ENCODE data around the gene CLIP3. TPM values are rescaled to one million over a fixed set of nuclear protein-coding genes. Genes with fewer than 3 reads are reported as not detected.

Gene CLIP3
- total and polyA plus RNA-seq, 2 donors (not counting 1 experiment from before 2014, with no cell fraction given): 0.42 to 1.3 TPM

GRCh38 chr19:36026091-36026876 is 6.4 kb downstream of the CLIP3 start:
- H3K27ac Mint-ChIP-seq: no peak overlapping the region
- CTCF ChIA-PET: interaction anchor here (1.0 kb wide), 1 partner anchor 9 kb away, joined by 3 read pairs; no protein-coding TSS in a partner anchor
- no peaks in the 10 kb centered on the region for H3K9me3 ChIP-seq (ENCODE audit: control extremely low read depth in 1 of 3, control insufficient read depth in 2 of 3, insufficient read depth in 1 of 3, low read length in 2 of 3)
- no peak overlapping the region for H3K4me2 ChIP-seq (replicated peaks; ENCODE audit: low read depth, low read length, poor library complexity, severe bottlenecking)
- WGBS (ENCODE audit: insufficient coverage): 95% methylated on average over 42 of the region's 49 CpGs
- ATAC-seq (ENCODE audit: low read depth): no peak
- TF ChIP-seq CTCF (IDR thresholded peaks at IDR 0.05) (no peak), EZH2 (IDR thresholded peaks at IDR 0.05; ENCODE audit: borderline replicate concordance, insufficient read depth, low read depth, low read length, poor library complexity, severe bottlenecking) (no peak)
- H3K79me2 ChIP-seq (ENCODE audit: control insufficient read depth, insufficient read depth, low read length): no peaks in the 10 kb centered on the region
- no peak overlapping the region for H3K4me3 Mint-ChIP-seq
- H2AFZ ChIP-seq (ENCODE audit: insufficient read depth, low read depth, low read length, poor library complexity, severe bottlenecking): no peak overlapping the region
- no peaks in the 10 kb centered on the region for H3K27me3 Mint-ChIP-seq
- POLR2A ChIA-PET: no interaction called here
- no peaks in the 10 kb centered on the region for H3K4me1 ChIP-seq (ENCODE audit: control insufficient read depth in 2 of 2, insufficient read depth in 2 of 2, low read length in 2 of 2)
- H3K9ac ChIP-seq (ENCODE audit: low read length): no peak overlapping the region
- H3K27ac ChIP-seq (ENCODE audit: low read length in 2 of 2): no peak overlapping the region
- peaks cover 0 to 3% of the 10 kb centered on the region in 2 experiments for H3K36me3 ChIP-seq (replicated peaks in 1 of 2; ENCODE audit: control extremely low read depth in 1 of 2, control insufficient read depth in 1 of 2, extremely low read depth in 1 of 2, insufficient read depth in 2 of 2, low read length in 1 of 2)
- no peaks in the 10 kb centered on the region for H3K27me3 ChIP-seq (replicated peaks in 1 of 4; ENCODE audit: control extremely low read depth in 1 of 4, control insufficient read depth in 3 of 4, insufficient read depth in 4 of 4, low read length in 3 of 4)
- no peak overlapping the region for H3K4me3 ChIP-seq (ENCODE audit: control extremely low read depth in 1 of 5, extremely low read depth in 1 of 5, insufficient read depth in 1 of 5, low read depth in 2 of 5, low read length in 4 of 5)
- intact Hi-C loops (cut with micrococcal nuclease): no loop called here
- H3K9me3 Mint-ChIP-seq (ENCODE audit: insufficient read depth): no peaks in the 10 kb centered on the region
- no peak for DNase-seq
- no peaks in the 10 kb centered on the region for H4K20me1 ChIP-seq (ENCODE audit: control insufficient read depth, insufficient read depth, low read length, poor library complexity, severe bottlenecking)
- no peaks in the 10 kb centered on the region for H3K4me1 Mint-ChIP-seq

GRCh38 chr19:36025541-36025940 is 7.1 kb downstream of the CLIP3 start:
- WGBS (ENCODE audit: insufficient coverage): no CpG with 5 or more reads among the region's 1 CpG
- no peak for ATAC-seq (ENCODE audit: low read depth)
- no peaks in the 10 kb centered on the region for H3K4me1 ChIP-seq (ENCODE audit: control insufficient read depth in 2 of 2, insufficient read depth in 2 of 2, low read length in 2 of 2)
- H3K4me3 Mint-ChIP-seq: no peak overlapping the region
- no peaks in the 10 kb centered on the region for H3K27me3 Mint-ChIP-seq
- no peaks in the 10 kb centered on the region for H3K27me3 ChIP-seq (replicated peaks in 1 of 4; ENCODE audit: control extremely low read depth in 1 of 4, control insufficient read depth in 3 of 4, insufficient read depth in 4 of 4, low read length in 3 of 4)
- no peaks in the 10 kb centered on the region for H3K79me2 ChIP-seq (ENCODE audit: control insufficient read depth, insufficient read depth, low read length)
- H3K4me2 ChIP-seq (replicated peaks; ENCODE audit: low read depth, low read length, poor library complexity, severe bottlenecking): no peak overlapping the region
- POLR2A ChIA-PET: no interaction called here
- no peak overlapping the region for H3K4me3 ChIP-seq (ENCODE audit: control extremely low read depth in 1 of 5, extremely low read depth in 1 of 5, insufficient read depth in 1 of 5, low read depth in 2 of 5, low read length in 4 of 5)
- H2AFZ ChIP-seq (ENCODE audit: insufficient read depth, low read depth, low read length, poor library complexity, severe bottlenecking): no peak overlapping the region
- H3K4me1 Mint-ChIP-seq: no peaks in the 10 kb centered on the region
- no peak overlapping the region for H3K9ac ChIP-seq (ENCODE audit: low read length)
- no peak for DNase-seq
- no peak overlapping the region for H3K27ac Mint-ChIP-seq
- no peak overlapping the region for H3K27ac ChIP-seq (ENCODE audit: low read length in 2 of 2)
- intact Hi-C loops (cut with micrococcal nuclease): no loop called here
- no peak for TF ChIP-seq CTCF (IDR thresholded peaks at IDR 0.05)
- TF ChIP-seq EZH2 (IDR thresholded peaks at IDR 0.05; ENCODE audit: borderline replicate concordance, insufficient read depth, low read depth, low read length, poor library complexity, severe bottlenecking): no peak
- no peaks in the 10 kb centered on the region for H3K9me3 ChIP-seq (ENCODE audit: control extremely low read depth in 1 of 3, control insufficient read depth in 2 of 3, insufficient read depth in 1 of 3, low read length in 2 of 3)
- H3K36me3 ChIP-seq (replicated peaks in 1 of 2; ENCODE audit: control extremely low read depth in 1 of 2, control insufficient read depth in 1 of 2, extremely low read depth in 1 of 2, insufficient read depth in 2 of 2, low read length in 1 of 2): peaks cover 0 to 3% of the 10 kb centered on the region in 2 experiments
- no peaks in the 10 kb centered on the region for H4K20me1 ChIP-seq (ENCODE audit: control insufficient read depth, insufficient read depth, low read length, poor library complexity, severe bottlenecking)
- H3K9me3 Mint-ChIP-seq (ENCODE audit: insufficient read depth): no peaks in the 10 kb centered on the region
- CTCF ChIA-PET: no interaction called here

All from B cell (primary cell).